ENCODE data around the gene CEBPB.
A peak's percentile ranks its signal among the peaks of the same experiment; 100 is the strongest.

The CEBPB gene

GRCh38 chr20:50190251-50191064 is at the start of gene CEBPB:
Gene CEBPB (plus strand): TSS chr20:50190830. CDS start chr20:50191034, 204 bp downstream.
- peak; percentile 82 for TF ChIP-seq CTCF (IDR thresholded peaks at IDR 0.05; ENCODE audit: borderline replicate concordance, insufficient read depth, low read depth, low read length)
- H3K4me3 ChIP-seq (ENCODE audit: low read depth, low read length), result peak within 1 kb of the TSS; percentile 66

DNA sequence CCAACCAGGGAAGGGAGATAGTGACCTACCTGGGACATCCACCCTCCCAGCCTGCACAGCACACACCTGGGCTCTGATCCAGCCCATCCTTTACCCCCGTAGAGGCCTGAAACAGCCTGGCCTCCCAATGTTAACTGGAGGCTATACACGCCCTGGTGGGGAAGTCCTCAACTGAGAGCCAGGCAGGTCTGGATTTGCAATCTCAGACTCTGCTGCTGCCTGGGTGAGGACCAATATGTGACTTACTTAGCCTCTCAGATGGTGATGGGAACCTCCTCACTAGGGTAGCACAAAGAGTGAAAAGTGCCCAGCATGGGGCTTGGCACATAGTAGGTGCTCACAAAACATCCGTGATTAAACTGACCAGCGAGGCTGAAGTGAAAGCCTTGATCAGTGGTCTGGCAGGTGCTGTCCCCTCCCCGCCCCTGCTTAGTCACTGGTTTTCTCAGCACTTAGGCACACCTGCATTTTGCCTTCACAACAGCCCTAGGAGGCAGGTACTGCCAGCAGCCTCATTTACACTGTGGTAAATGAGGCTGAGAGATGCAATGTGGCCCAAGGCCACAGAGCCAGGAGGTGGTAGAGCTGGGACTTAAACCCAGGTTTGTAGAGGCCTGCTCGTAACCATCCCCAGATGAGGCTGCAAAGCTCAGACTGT is 49.5 kb upstream of the CEBPB start:
- TF ChIP-seq CTCF (IDR thresholded peaks at IDR 0.05; ENCODE audit: borderline replicate concordance, insufficient read depth, low read depth, low read length), result no peak
- H3K4me3 ChIP-seq (ENCODE audit: low read depth, low read length), result no peak overlapping the region

GRCh38 chr20:50141811-50142561 is 48.6 kb upstream of the CEBPB start:
- H3K4me3 ChIP-seq (ENCODE audit: low read depth, low read length), result no peak overlapping the region
- TF ChIP-seq CTCF (IDR thresholded peaks at IDR 0.05; ENCODE audit: borderline replicate concordance, insufficient read depth, low read depth, low read length), result no peak

GRCh38 chr20:50142812-50143211 is 47.8 kb upstream of the CEBPB start:
- TF ChIP-seq CTCF (IDR thresholded peaks at IDR 0.05; ENCODE audit: borderline replicate concordance, insufficient read depth, low read depth, low read length), result no peak
- no peak overlapping the region for H3K4me3 ChIP-seq (ENCODE audit: low read depth, low read length)

DNA sequence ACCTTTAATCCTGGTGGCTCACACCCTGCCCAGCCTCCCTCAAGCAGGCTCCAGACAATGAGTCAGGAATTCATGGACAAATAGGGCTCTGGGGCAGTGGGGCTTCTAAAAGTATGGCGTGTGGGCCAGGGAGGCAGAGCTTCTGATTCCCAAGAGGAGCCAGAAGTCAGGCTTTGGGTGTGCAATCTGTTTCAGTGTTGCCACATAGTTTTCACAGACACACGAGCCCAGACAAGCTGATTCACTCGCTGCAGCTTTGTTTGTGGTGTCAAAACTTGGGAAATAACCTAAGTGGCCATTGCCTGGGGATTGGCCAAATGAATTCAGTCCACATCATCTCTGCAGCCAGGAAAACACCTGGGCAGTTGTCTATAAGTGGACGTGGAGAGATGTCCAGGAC is 46.3 kb upstream of the CEBPB start:
- no peak overlapping the region for H3K4me3 ChIP-seq (ENCODE audit: low read depth, low read length)
- no peak for TF ChIP-seq CTCF (IDR thresholded peaks at IDR 0.05; ENCODE audit: borderline replicate concordance, insufficient read depth, low read depth, low read length)

- H3K4me3 ChIP-seq (ENCODE audit: low read depth, low read length), result no peak overlapping the region
- no peak for TF ChIP-seq CTCF (IDR thresholded peaks at IDR 0.05; ENCODE audit: borderline replicate concordance, insufficient read depth, low read depth, low read length)
These were observed 45.1 kb upstream of the CEBPB start for GRCh38 chr20:50145566-50145965.
